Lower leg skin (tissue), 4 donors: ENCODE data around the gene MAB21L3. TPM values are rescaled to one million over a fixed set of nuclear protein-coding genes. Genes with fewer than 3 reads are reported as not detected.

Experiments used
- DNase-seq, 2 donors: peaks; one replicate each; pipeline ENCODE4 v3.0.0-alpha.2; 2019; ENCODE audit warnings: low spot score in 2 of 2
- H3K4me3 ChIP-seq: fragments of 200-600 bp; sonication (generic); 2 replicates; pipeline ENCODE4 v1.5.1; 2017; ENCODE audit warnings: mild to moderate bottlenecking, low read depth; ENCODE audit not compliant: poor library complexity, severe bottlenecking
- CTCF ChIP-seq, 3 donors: fragments of 450-650 bp; IDR thresholded peaks; one replicate each; pipeline ENCODE4 v1.5.1; 2016; ENCODE audit warnings: antibody characterized with exemption in 3 of 3, mild to moderate bottlenecking in 3 of 3, moderate library complexity in 2 of 3
- POLR2A ChIP-seq, 2 donors: fragments of 450-650 bp; IDR thresholded peaks; one replicate each; pipeline ENCODE4 v1.6.1; 2016 to 2017; ENCODE audit warnings: antibody characterized with exemption in 2 of 2, mild to moderate bottlenecking in 1 of 2, moderate library complexity in 1 of 2
- WGBS, 2 donors: methylation state at CpG; one replicate each; pipeline ENCODE4 v1.1.5; 2018; 5-methylcytosine and 5-hydroxymethylcytosine counted together
- intact Hi-C: fragments of 100-400 bp; cut with DNase I; formaldehyde crosslinking; loops from one replicate; pipeline ENCODE4 v1.15.0; 2023; ENCODE audit warnings: low total_unique reads
- total RNA-seq, 4 donors: library from RNA; depleted of rRNA; stranded (reverse); fragments of >200 nt; gene quantifications; one replicate each; pipeline ENCODE4 v1.1.0, GENCODE V29; 2016

The MAB21L3 gene
- total RNA-seq, 4 donors from 2014 or later = 17.7 to 27.1 (median 23.4) TPM

GRCh38 chr1:116168277-116169032, 57.3 kb downstream of the MAB21L3 start:
- TF ChIP-seq CTCF (IDR thresholded peaks at IDR 0.05) = peak in 1 of 3 donors; percentile 22
- TF ChIP-seq POLR2A (IDR thresholded peaks at IDR 0.05) = no peak
- H3K4me3 ChIP-seq = peak overlapping the region; percentile 30
- peak; percentile 75 to 96 for DNase-seq
- WGBS, 2 donors = 5 to 9% methylated on average over 34 to 40 of the region's 42 CpGs
- intact Hi-C loops = no loop called here

- no peak for DNase-seq
- intact Hi-C loops = no loop called here
- no peak for TF ChIP-seq POLR2A (IDR thresholded peaks at IDR 0.05)
- TF ChIP-seq CTCF (IDR thresholded peaks at IDR 0.05) = no peak
- WGBS, 2 donors = 83 to 84% methylated on average over 7 of the region's 7 CpGs
- H3K4me3 ChIP-seq = no peak overlapping the region
Observed at GRCh38 chr1:116169898-116170297, 58.7 kb downstream of the MAB21L3 start.

GRCh38 chr1:116170721-116171589, 59.8 kb downstream of the MAB21L3 start:
- intact Hi-C loops = no loop called here
- DNase-seq = no peak
- WGBS, 2 donors = 82 to 85% methylated on average over 6 of the region's 6 CpGs
- TF ChIP-seq CTCF (IDR thresholded peaks at IDR 0.05) (no peak), POLR2A (IDR thresholded peaks at IDR 0.05) (no peak)
- no peak overlapping the region for H3K4me3 ChIP-seq

GRCh38 chr1:116172666-116173065, 61.5 kb downstream of the MAB21L3 start:
- 72 to 100% methylated on average over 1 of the region's 1 CpG for WGBS, 2 donors
- no peak for TF ChIP-seq POLR2A (IDR thresholded peaks at IDR 0.05)
- no peak for TF ChIP-seq CTCF (IDR thresholded peaks at IDR 0.05)
- DNase-seq = no peak
- no peak overlapping the region for H3K4me3 ChIP-seq
- intact Hi-C loops = no loop called here

GRCh38 chr1:116175611-116176010, 64.4 kb downstream of the MAB21L3 start:
- TF ChIP-seq CTCF (IDR thresholded peaks at IDR 0.05) = no peak
- TF ChIP-seq POLR2A (IDR thresholded peaks at IDR 0.05) = no peak
- no peak overlapping the region for H3K4me3 ChIP-seq
- intact Hi-C loops = no loop called here
- DNase-seq = no peak
- 59 to 69% methylated on average over 3 of the region's 3 CpGs for WGBS, 2 donors
